IMR-90 (cell line): ENCODE results near the gene MYDGF. TPM values are rescaled to one million over a fixed set of nuclear protein-coding genes. Genes with fewer than 3 reads are reported as not detected.

Source experiments
- ATAC-seq: fragments of 200-7000 bp; cut with Tn5 transposase; 2 replicates; pipeline ENCODE4 v1.9.1; 2020; ENCODE audit warnings: low read depth, mild to moderate bottlenecking, moderate library complexity
- BruUV-seq: library from RNA; stranded (reverse); fragments of 400-500 nt; replicated peaks from 2 replicates; lab custom pipeline; 2021; lab: Mats Ljungman, UMichigan
- CTCF ChIA-PET: fragments of 300-600 bp; formaldehyde crosslinking; extraction: SDS; loops from one replicate; lab custom pipeline; 2021; ENCODE audit warnings: antibody characterized with exemption; lab: Yijun Ruan, JAX
- POLR2A ChIA-PET: fragments of 300-600 bp; sonication (Branson Sonifier 250); formaldehyde crosslinking; loops from one replicate; lab custom pipeline; 2022; ENCODE audit warnings: antibody characterized with exemption; ENCODE audit not compliant: unreplicated experiment; lab: Charles Lee
- DNase-seq: peaks from one replicate; pipeline ENCODE4 v3.0.0; 2013
- H2AFZ ChIP-seq: replicated peaks from 2 replicates; pipeline ENCODE3; 2013; ENCODE audit warnings: low read length, mild to moderate bottlenecking; ENCODE audit not compliant: poor library complexity
- H2AK5ac ChIP-seq: 2 replicates; pipeline ENCODE4 v1.6.1; 2013; ENCODE audit warnings: low read depth, low read length, inconsistent platforms
- H2AK9ac ChIP-seq: replicated peaks from 2 replicates; pipeline ENCODE3; 2013; ENCODE audit warnings: mild to moderate bottlenecking, low read depth, low read length, moderate library complexity; ENCODE audit not compliant: poor library complexity
- H2BK120ac ChIP-seq: 2 replicates; pipeline ENCODE4 v1.6.1; 2013; ENCODE audit warnings: low read depth, low read length, inconsistent platforms
- H2BK15ac ChIP-seq: 3 replicates; pipeline ENCODE4 v1.6.1; 2013; ENCODE audit warnings: low read depth, low read length, inconsistent platforms
- H2BK20ac ChIP-seq: 2 replicates; pipeline ENCODE4 v1.6.1; 2013; ENCODE audit warnings: low read depth, mild to moderate bottlenecking, inconsistent platforms, low read length, moderate library complexity
- H2BK5ac ChIP-seq: 2 replicates; pipeline ENCODE4 v1.6.1; 2013; ENCODE audit warnings: mild to moderate bottlenecking, low read depth, low read length, inconsistent platforms; ENCODE audit not compliant: poor library complexity, severe bottlenecking
- H3K14ac ChIP-seq: replicated peaks from 2 replicates; pipeline ENCODE4 v1.6.1; 2013; ENCODE audit warnings: low read depth, low read length, inconsistent platforms
- H3K18ac ChIP-seq: 2 replicates; pipeline ENCODE4 v1.6.1; 2013; ENCODE audit warnings: low read depth, low read length, control low read depth
- H3K23ac ChIP-seq: 2 replicates; pipeline ENCODE4 v1.6.1; 2013; ENCODE audit warnings: low read depth, low read length, inconsistent platforms
- H3K27ac ChIP-seq: 2 replicates; pipeline ENCODE4 v1.5.1; 2013; ENCODE audit warnings: mild to moderate bottlenecking, control low read depth, low read length; ENCODE audit not compliant: insufficient read depth
- H3K27me3 ChIP-seq: 2 replicates; pipeline ENCODE4 v1.6.1; 2013; ENCODE audit warnings: low read length; ENCODE audit not compliant: control insufficient read depth, insufficient read depth
- H3K36me3 ChIP-seq: 2 replicates; pipeline ENCODE4 v1.6.1; 2013; ENCODE audit warnings: low read length, mixed read lengths; ENCODE audit not compliant: control insufficient read depth, insufficient read depth
- H3K4ac ChIP-seq: 2 replicates; pipeline ENCODE4 v1.6.1; 2013; ENCODE audit warnings: low read depth, low read length, inconsistent platforms
- H3K4me1 ChIP-seq: 2 replicates; pipeline ENCODE4 v1.6.1; 2013; ENCODE audit warnings: low read length, mixed read lengths; ENCODE audit not compliant: control insufficient read depth, insufficient read depth
- H3K4me2 ChIP-seq: 2 replicates; pipeline ENCODE4 v1.6.1; 2013; ENCODE audit warnings: low read depth, mild to moderate bottlenecking, control low read depth, low read length, moderate library complexity
- H3K4me3 ChIP-seq: 2 replicates; pipeline ENCODE4 v1.5.1; 2013; ENCODE audit warnings: low read depth, mild to moderate bottlenecking, control low read depth, low read length, moderate library complexity; ENCODE audit not compliant: insufficient read depth
- H3K56ac ChIP-seq: 2 replicates; pipeline ENCODE4 v1.6.1; 2013; ENCODE audit warnings: low read length, inconsistent platforms; ENCODE audit not compliant: insufficient read depth; ENCODE audit errors: extremely low read depth
- H3K79me1 ChIP-seq, 2 experiments: 2 replicates each; pipeline ENCODE4 v1.6.1; 2013; ENCODE audit warnings: low read length in 2 of 2, inconsistent platforms in 1 of 2, low read depth in 1 of 2
- H3K9ac ChIP-seq: 2 replicates; pipeline ENCODE4 v1.6.1; 2013; ENCODE audit warnings: low read depth, low read length, control low read depth
- H3K9me1 ChIP-seq: 2 replicates; pipeline ENCODE4 v1.6.1; 2013; ENCODE audit warnings: low read length, inconsistent platforms; ENCODE audit not compliant: insufficient read depth
- H3K9me3 ChIP-seq: 2 replicates; pipeline ENCODE4 v1.6.1; 2013; ENCODE audit warnings: low read length; ENCODE audit not compliant: control insufficient read depth, insufficient read depth
- H4K20me1 ChIP-seq: 2 replicates; pipeline ENCODE4 v1.6.1; 2013; ENCODE audit warnings: low read length, inconsistent platforms; ENCODE audit not compliant: insufficient read depth
- H4K5ac ChIP-seq: 2 replicates; pipeline ENCODE4 v1.6.1; 2013; ENCODE audit warnings: mild to moderate bottlenecking, low read depth, low read length, control low read depth
- H4K8ac ChIP-seq, 2 experiments: 2 replicates each; pipeline ENCODE4 v1.6.1; 2013; ENCODE audit warnings: low read depth in 2 of 2, low read length in 2 of 2, control low read depth in 1 of 2, inconsistent platforms in 1 of 2
- H4K91ac ChIP-seq: 2 replicates; pipeline ENCODE4 v1.6.1; 2013; ENCODE audit warnings: low read depth, low read length, inconsistent platforms; ENCODE audit not compliant: insufficient read depth
- RFX5 ChIP-seq: IDR thresholded peaks from 2 replicates; pipeline ENCODE4 v1.8.0; 2012; ENCODE audit warnings: low read depth, mild to moderate bottlenecking, low read length, moderate library complexity
- SMC3 ChIP-seq: fragments of 150-350 bp; IDR thresholded peaks from 2 replicates; pipeline ENCODE4 v1.6.1; 2016; ENCODE audit warnings: low read depth, mild to moderate bottlenecking, antibody characterized with exemption, low read length, moderate library complexity
- WGBS, 2 experiments: methylation state at CpG; one replicate each; pipeline versions ENCODE4 v1.1.5 to v1.1.7; 2013; ENCODE audit warnings: missing lambda C conversion rate in 2 of 2; ENCODE audit not compliant: insufficient read length in 1 of 2; ENCODE audit errors: extremely low coverage in 2 of 2; 5-methylcytosine and 5-hydroxymethylcytosine counted together
- dilution Hi-C: fragments of 300-500 bp; cut with HindIII; formaldehyde crosslinking; loops from one replicate; pipeline ENCODE4 v1.14.3; 2018; ENCODE audit warnings: low sequenced_read_pairs; ENCODE audit not compliant: unreplicated experiment
- in situ Hi-C: fragments of 300-500 bp; cut with MboI; formaldehyde crosslinking; loops from 3 replicates; pipeline ENCODE4 v1.14.3; 2019; ENCODE audit warnings: low sequenced_read_pairs, inconsistent platforms, mixed read lengths
- intact Hi-C: fragments of 100-400 bp; cut with micrococcal nuclease; formaldehyde crosslinking; loops from 2 replicates; pipeline ENCODE4 v1.10.0; 2022
- polyA plus RNA-seq, 3 experiments: library from polyadenylated mRNA; depleted of rRNA; stranded (reverse); fragments of >200 nt; gene quantifications; 2 replicates each; pipeline ENCODE4 v1.2.3, GENCODE V29; 2012; ENCODE audit warnings: low replicate concordance in 1 of 3
- total RNA-seq: library from RNA; depleted of rRNA; stranded (reverse); fragments of >200 nt; gene quantifications from 2 replicates; pipeline ENCODE4 v1.2.3, GENCODE V29; 2012

The MYDGF gene
- total and polyA plus RNA-seq, 2 of the 4 experiments (the other 2 are of a cell fraction): 203 to 310 TPM

- no peak overlapping the region for H2BK15ac ChIP-seq
- no peak for TF ChIP-seq RFX5
- TF ChIP-seq SMC3: no peak
- in situ Hi-C loops (no loop called here), intact Hi-C loops (no loop called here), dilution Hi-C loops (no loop called here)
- H3K9ac ChIP-seq: no peak overlapping the region
- BruUV-seq: TSS peak; percentile 96
- H3K4me3 ChIP-seq: no peak overlapping the region
- H3K14ac ChIP-seq: no peak overlapping the region
- no peak for ATAC-seq
- no peak overlapping the region for H2AK9ac ChIP-seq
- H3K36me3 ChIP-seq: peaks cover 26% of the 10 kb centered on the region
- no peak overlapping the region for H3K23ac ChIP-seq
- H3K56ac ChIP-seq: no peak overlapping the region
- no peak overlapping the region for H2BK5ac ChIP-seq
- H3K9me1 ChIP-seq: no peaks in the 10 kb centered on the region
- no peak overlapping the region for H4K5ac ChIP-seq
- H3K27ac ChIP-seq: no peak overlapping the region
- no peak overlapping the region for H3K4me2 ChIP-seq
- no peaks in the 10 kb centered on the region; the same call in 1 of the 2 replicates for H4K20me1 ChIP-seq
- no peaks in the 10 kb centered on the region for H3K27me3 ChIP-seq
- H4K91ac ChIP-seq: no peak overlapping the region
- DNase-seq: no peak
- no peak overlapping the region for H2AFZ ChIP-seq
- no peak overlapping the region for H2BK20ac ChIP-seq
- H3K4ac ChIP-seq: no peak overlapping the region
- CTCF ChIA-PET: no interaction called here
- H4K8ac ChIP-seq: no peak overlapping the region
- H2AK5ac ChIP-seq: no peak overlapping the region
- H3K9me3 ChIP-seq: no peaks in the 10 kb centered on the region
- no peak overlapping the region for H3K18ac ChIP-seq
- 0 out of 2 replicates have a peak, but pooled peaks cover 2% of the 10 kb centered on the region for H3K4me1 ChIP-seq
- no peak overlapping the region for H2BK120ac ChIP-seq
- no peaks in the 10 kb centered on the region; a peak in 1 of 4 replicates for H3K79me1 ChIP-seq
- WGBS, 2 experiments: 87% methylated on average over 6 of the region's 16 CpGs; no CpG with 5 or more reads in 1 of the 2 experiments
- POLR2A ChIA-PET: no interaction called here
These were observed 5.2 kb upstream of the MYDGF start for GRCh38 chr19:4675346-4675745.
